Activated T-helper 1 cell treated with anti-CD3 and anti-CD28 coated beads, Interleukin-2, amount 50 U/mL, for 16 hours (primary cell): ENCODE measurements around the gene FBLN2.

Experiments
- DNase-seq, 2 donors: peaks; one replicate each; pipeline ENCODE4 v3.0.0-alpha.2; 2020; ENCODE audit warnings: low read depth in 1 of 2, low spot score in 1 of 2

The FBLN2 gene

DNA sequence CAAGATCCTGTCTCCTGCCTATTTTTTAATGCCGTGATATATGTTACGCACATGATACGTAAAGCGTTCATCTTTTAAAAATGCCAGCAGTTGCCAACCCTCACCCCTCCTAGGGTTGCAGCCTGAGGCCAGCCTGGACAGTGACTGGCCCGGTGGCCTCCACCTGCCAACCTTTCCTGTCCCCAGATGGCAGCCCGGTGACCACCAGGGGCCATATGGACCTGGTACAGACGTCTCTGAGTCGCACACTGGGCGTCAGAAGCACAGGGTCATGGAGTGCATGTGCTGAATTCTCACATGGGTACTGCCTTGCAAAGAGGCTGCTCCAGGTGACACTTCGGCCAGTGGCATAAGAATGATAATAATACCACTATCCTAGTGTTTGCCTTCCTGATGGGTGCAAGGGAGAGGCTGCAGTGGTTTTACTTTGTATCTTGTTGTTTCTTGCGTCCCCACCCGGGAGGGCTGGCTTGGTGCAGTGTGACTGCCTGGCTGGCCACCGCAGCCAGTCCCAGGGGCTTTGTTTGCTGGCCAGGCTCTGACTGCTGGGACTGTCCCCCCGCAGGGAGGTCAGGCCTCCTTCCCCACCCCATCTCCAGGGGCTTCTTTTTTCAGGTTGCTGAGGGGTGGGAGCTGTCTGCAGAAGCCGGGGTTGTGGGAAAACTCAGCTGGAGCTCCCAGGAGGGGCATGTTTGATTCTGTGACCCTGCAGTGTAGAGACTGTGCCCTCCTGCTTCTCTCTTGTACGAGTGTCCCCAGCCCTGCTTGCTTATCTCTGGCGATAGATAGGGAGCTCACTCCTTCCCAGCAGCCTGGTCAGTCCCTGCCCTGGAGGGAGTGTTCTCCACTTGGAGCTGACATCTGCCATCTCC is 16.9 kb downstream of the FBLN2 start:
- no peak for DNase-seq

DNA sequence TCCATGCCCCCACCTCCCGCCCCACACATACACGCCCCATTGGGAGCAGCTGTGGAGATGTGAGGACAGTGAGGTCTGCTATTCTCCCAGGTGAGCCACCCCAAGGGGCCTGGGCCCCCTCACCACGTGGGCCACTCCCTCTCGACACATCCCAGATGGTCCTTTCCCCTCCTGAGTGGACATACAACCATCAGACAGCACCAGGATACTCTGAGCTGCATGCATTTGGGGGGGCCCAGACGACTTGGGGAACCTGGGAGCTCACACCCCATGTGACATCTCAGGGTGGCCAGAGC is 17.5 kb downstream of the FBLN2 start:
- DNase-seq = no peak

DNA sequence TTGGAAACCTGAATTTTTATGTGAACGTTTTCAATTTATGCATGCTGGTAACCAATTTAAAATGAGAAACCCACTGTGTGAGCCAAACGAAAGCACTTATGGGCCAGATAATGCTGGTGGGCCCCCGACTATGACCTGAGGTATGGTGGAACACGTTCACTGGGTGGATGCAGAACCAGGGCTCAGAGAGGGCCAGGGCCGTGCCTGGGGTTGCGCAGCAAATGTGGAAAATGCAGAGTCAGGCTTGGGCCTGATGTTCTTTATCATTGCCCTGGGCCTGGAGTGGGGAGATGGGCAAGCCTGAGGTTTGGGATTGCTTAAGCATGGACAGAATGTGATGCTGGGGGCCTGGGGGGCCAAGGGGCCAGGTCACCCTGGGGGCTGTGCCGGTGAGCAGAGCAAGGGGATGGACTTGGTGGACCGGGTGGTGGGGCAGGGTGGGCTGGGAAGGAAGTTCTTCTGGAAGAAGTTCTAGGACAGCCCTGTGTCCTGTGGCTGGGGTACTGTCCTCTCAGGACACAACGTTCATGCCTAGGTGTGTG is 17.9 kb downstream of the FBLN2 start:
- no peak for DNase-seq

DNA sequence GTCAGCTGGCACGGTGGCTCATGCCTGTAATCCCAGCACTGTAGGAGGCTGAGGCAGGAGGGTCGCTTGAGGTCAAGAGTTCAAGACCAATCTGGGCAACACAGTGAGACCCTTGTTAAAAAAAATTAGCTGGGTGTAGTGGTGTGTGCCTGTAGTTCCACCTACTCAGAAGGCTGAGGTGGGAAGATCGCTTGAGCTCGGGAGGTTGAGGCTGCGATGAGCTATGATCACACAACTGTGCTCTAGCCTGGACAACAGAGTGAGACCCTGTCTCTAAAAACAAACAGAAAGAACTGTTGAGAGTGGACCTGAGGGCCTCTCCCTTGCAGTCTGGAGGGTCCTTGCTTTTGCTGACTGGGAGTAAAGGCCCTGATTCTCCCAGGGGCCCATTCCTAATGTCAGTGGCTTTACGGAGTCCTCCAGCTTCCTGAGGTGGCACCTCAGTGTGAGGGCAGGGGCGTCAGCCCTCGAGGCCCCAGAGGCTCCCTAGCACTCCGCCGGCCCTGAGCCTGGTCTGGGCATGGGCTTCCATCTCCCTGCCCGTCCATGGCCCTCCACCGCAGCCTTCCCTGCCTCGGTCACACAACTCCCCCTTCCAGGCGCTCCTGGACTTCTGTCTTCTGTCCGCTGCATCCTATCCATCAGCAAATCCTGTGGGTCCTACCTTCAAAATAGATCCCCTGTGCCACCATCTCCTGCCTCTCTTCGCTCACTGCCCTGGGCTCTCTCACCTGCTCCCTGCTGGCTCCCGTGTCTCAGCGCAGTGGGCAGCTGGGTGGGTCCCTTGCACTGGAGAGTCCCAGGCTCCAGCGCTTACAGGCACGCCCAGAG is 19.0 kb downstream of the FBLN2 start:
- no peak for DNase-seq

DNA sequence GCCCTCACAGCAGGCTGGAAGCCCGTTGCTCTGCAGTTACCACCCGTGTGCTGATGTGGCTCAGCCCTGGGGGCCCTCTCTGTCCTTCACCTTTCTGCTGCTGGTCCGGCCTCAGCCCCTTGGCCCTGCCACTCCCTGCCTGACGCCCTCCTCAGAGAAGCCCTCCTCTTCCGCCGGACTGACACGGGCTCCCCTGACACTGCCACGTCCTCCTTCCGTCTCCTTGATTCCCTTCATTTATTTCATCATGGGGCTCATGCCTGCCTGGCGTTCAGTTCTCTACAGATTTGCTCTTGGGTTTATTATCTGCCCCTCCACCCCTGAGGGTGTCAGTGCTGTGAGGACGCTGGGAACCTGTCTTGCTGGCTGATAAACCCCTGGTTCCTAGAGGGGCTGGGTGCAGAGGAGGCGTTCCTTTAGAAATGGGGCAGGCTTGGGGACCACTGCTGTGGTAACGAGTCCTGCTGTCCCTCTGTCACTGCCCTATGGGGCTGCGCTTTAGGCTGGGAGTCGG is 19.6 kb downstream of the FBLN2 start:
- DNase-seq = no peak

DNA sequence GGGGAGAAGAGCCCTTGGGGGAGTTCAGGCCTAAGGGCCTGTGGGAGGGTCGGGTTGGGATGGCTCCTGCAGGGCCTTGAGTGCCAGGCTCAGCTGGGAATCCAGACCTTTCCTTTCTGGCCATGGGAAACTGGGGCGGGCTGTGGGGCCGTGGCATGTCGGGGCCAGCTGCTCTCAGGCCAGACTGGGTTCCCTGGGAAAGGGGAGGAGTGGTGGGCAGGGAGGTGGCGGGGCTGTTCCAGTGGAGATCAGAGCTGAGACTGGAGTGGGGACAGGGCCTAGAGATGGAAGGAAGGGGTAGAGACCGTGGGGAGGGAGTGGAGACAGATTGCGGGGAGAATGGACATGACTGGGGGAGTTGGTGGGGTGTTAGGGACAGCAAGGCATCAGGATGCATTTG is 20.3 kb downstream of the FBLN2 start:
- no peak for DNase-seq

DNA sequence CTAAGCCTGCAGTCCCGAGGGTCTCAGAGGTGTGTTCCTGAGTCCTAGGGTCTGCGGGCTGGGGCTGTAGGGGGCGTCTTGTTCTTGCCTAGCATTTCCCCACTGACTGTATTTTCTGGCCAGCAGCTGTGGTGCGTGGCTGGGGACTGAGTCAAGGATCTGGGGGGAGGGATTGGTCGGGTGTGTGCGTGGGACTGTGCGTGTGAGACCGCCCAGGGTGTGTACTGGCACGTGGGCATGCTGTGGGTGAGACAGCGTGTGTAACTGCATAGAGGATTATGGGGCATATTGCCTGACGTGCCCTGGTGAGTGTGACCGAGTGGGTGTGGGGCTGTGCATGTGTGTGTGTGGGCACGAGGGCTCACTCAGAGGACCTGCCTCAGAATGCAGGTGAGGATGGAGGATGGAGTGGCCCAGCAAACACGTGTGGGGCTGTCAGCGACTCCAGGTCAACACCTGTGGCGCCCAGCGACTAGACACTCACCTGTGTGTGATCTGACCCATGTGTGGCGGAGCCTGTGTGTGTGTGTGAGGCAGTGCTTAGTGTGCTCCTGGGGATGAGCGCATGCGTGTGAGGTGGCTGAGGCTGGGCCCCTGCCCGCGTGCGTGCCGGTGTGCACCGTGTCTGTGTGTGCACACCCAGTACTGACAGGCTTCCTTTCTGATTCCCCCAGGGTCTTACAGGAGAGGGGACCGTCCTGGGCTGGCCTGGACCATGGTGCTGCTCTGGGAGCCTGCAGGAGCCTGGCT is 20.9 kb downstream of the FBLN2 start:
- no peak for DNase-seq

DNA sequence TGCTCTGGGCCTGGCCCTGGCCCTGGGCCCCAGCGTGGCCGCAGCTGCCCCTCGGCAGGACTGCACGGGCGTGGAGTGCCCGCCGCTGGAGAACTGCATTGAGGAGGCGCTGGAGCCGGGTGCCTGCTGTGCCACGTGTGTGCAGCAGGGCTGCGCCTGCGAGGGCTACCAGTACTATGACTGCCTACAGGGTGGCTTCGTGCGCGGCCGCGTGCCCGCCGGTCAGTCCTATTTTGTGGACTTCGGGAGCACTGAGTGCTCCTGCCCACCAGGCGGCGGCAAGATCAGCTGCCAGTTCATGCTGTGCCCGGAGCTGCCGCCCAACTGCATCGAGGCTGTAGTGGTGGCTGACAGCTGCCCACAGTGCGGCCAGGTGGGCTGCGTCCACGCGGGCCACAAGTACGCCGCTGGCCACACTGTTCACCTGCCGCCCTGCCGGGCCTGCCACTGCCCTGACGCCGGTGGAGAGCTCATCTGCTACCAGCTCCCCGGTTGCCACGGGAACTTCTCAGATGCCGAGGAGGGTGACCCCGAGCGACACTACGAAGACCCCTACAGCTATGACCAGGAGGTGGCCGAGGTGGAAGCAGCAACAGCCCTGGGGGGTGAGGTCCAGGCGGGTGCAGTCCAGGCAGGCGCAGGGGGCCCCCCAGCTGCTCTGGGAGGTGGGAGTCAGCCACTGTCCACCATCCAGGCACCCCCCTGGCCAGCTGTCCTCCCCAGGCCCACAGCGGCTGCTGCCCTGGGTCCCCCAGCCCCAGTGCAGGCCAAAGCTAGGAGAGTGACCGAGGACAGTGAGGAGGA is 21.7 kb downstream of the FBLN2 start:
- DNase-seq = no peak

DNA sequence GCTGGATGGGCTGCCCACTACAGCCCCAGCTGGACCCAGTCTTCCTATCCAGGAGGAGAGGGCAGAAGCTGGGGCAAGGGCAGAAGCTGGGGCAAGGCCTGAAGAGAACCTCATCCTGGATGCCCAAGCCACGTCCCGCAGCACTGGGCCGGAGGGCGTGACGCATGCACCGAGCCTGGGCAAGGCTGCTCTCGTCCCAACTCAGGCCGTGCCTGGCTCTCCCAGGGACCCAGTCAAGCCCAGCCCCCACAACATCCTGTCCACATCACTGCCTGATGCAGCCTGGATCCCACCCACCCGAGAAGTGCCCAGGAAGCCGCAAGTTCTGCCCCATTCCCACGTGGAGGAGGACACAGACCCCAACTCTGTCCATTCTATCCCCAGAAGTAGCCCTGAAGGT is 22.3 kb downstream of the FBLN2 start:
- DNase-seq = no peak

DNA sequence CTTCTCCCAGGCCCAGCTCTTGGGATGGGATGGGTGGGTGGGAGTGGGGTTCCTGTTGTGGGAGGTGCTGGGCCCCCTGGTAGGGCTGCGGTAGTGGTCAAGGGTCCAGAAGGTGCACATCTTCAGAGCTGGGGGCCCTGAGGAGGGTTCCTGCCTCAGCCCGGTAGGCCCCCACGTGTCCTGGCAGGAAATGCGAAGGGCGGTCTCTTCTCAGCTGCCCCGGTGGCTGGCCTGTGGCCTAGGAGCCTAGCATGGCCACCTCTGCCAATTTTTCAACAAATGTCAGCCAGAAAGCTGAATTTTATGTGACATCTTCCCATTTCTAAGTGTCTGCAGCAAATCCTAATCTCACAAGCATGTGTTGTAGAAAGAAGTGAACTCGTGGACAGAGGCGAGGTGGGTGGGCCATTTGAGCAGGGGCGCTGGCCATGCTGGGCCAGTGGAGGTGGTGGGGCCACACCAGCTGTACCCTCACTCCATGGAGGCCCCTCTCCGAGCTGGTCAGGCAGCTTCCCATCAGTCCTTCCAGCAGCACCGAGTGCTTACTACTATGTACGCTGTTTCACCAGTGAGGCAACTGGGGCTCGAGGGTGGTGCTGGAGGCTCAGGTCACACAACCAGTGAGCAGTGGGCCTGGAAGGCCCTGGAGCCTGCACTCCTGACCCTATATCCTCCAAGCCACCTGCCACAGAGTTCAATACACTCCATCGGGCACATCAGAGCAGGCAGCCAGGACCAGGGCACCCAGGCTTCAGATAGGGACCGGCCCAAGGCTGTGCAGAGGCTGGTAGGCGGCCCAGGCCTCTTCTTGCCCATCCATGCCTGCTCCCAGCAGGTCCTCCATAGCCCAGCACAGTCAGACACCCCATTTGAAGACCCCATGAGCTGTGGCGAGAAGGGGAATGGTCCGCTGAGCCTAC is 23.2 kb downstream of the FBLN2 start:
- DNase-seq = no peak

DNA sequence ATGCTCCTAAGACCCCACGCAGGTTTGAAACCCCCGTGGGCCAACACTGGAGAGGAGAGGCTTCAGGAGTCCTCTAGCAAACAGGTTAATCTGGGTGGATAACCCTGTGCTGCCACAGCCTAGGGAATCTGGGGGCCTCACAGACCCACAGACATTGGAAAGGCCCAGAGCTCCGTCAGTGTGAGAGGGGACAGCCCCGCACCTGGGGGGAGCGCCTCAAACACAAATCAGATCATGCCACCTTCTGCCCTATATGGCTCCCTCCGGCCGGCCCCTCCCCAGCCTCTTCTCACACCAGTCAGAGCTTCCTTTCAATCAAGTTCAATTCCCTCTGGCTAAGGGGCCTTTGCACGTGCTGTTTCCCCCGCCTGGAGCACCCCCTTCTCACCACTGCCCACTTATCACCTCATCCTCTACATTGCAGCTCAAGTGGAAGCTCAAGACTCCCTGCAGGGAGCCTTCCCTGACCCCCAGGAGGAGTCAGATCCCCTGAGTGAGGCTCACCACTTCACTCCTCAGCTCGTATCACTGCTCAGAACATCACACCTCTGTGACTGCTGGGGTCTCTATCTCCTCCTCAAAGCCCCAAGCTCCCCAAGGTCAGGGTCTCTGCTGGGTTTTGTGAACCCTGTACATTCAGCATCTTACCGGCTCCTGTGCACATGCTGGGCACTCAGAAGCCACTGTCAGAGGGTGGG is 24.1 kb downstream of the FBLN2 start:
- DNase-seq = no peak

DNA sequence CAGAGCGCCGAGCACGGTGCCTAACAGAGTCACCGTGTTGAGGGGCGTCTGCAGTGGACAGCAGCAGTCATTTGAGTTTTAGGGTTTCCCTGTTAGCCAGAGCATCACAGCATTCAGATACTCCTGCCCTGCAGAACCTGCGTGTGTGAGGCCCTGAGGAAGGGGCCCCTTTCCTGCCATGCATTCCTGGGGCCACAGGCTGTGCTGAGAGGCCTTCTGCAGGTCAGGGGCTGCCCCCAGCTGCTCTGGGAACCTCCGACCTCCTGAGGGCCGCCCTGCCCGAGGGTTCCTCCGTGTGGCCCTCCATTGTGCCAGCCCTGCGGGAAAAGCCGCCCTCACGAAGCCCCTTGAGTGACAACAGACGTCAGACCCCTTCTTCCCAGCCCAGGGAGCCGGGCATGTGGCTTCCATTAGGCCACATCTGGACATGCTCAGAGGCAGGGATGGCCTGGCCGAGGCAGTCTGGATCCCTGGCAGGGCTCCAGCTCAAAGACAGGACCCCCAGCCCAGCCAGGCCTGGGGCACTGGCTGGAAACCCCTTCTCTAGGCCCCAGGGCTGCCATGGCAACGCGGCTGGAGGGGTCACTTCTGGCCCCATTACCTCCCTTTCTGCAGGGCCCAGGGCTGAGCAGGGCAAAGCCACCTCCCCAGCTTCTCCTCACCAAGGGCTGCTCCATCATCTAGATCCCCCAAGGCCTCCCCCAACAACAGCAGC is 25.3 kb downstream of the FBLN2 start:
- no peak for DNase-seq

DNA sequence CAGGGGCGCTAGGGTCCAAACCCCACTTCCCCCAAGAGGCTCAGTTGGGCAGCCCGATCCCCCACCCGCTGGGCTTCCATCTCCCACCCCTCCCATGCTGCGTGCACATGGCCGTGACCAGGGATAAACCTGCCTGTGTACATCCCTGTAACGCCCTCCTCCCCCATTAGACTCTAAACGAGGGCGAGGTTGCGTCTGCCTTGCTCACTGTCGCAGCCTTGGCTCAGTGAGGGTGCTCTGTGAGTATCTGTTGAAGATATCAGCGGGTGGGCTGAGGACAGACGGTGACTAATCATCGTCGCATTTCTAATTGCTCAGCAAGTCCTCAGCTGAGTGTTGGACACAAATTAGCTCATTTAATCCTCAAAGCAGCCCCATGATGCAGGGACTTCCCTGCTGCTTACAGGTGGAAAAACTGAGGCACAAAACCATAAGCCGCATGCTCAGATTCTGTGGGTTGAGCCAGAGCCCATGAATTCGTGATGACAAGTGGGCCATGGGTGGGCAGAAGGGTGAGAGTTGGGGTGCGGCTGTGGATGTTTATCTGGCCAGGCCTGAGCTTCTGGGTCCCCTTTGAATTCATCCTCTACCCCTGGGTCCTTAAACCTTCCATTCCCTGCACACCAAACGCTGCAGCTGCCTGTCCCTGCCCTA is 26.0 kb downstream of the FBLN2 start:
- no peak for DNase-seq

DNA sequence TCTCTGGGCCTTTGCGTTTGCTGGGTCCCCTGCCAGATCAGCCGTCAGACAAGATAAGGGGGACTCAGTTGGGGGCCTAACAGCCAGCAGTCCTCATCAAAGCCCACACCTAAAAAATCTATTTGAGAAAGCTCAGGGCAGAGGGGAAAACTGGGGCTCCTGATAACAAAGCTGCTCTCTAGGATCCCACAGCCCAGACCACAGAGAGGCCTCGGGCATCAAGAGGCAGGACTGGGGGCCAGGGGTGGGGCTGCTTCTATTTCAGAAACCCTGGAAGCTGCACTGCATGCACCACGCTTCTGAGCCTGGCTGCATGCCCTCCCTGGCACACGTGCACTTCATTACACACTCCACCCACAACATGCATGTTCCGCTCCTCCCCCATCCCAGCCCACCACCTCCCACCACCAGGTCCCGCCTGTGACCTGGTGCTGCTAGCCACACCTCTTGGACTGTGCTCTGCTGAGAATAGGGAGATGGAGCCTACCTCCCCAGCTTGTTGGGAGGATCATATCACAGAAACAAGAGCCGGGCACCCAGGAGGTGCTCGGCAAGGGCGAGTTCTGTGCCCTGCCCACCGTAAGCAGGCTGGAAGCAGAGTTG is 26.6 kb downstream of the FBLN2 start:
- no peak for DNase-seq

DNA sequence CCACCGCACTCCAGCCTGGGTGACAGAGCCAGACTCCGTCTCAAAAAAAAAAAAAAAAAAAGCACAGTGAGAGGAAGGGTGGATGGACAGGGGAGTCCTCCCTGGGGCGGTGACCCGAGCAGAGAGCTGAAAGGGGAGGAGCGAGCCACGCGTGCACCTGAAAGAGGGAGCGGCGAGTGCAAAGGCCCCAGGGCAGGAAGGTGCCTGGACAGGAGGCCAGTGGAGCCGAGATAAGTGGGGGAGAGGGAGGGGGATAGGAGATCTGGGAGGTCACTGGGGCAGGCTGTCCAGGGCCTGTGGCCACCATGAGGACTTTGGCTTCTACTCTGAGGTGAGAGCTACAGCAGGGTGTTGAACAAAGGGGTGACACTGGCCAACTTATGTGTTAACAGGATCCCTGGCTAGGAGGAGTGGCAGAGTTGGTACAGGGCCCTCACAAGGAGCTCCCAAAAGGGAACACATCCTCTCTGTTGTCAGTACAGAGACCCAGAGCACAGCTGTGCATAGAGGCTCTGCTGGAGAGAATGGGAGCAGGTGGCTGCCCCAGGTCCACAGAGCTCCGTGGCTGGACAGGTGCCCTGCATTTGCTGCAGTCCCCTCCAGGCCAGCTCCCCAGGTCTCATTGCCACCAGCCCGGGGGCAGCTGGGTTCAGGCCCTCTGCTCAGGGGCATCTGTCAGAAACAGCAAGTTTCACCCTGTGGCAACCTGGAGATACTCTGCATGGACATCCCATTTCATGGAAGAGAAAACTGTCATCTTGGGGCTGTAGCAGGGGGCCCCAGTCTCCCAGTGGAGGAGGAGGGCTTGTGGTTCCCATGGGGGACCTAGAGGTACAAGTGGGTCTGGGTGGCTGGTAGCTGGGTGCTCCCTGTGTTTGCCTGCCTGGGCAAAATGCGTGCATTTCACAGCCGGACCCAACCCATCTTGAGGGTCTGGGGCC is 28.5 kb downstream of the FBLN2 start:
- no peak for DNase-seq

DNA sequence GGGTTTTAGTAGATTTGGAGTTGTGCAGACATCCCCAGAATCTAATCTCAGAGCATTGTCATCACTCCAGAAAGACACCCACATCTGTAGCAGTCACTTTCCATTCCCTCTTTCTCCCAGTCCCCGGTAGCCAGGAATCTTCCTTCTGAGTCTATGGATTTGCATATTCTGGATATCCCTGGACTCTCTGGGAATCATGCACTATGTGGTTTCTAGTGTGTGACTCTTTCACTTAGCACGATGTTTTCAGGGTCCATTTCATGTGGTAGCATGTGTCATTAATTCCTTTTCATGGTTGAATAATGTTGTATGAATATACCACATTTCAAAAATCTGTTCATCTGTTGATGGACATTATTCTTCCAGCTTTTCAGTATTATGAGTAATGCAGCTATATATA is 29.3 kb downstream of the FBLN2 start:
- no peak for DNase-seq
